NB4 (cell line): ENCODE data around the gene DEF6.

Source experiments
- DNase-seq: peaks from one replicate; pipeline ENCODE4 v3.0.0; 2010; ENCODE audit warnings: low read depth
- H3K4me3 ChIP-seq: one replicate; pipeline ENCODE4 v1.5.1; 2011; ENCODE audit warnings: mild to moderate bottlenecking, low read depth, low read length, moderate library complexity
- MYC ChIP-seq: IDR thresholded peaks from 2 replicates; pipeline ENCODE4 v1.6.1; 2011; ENCODE audit warnings: low read depth, low read length
- POLR2A ChIP-seq: IDR thresholded peaks from 2 replicates; pipeline ENCODE4 v1.6.1; 2011; ENCODE audit warnings: mild to moderate bottlenecking; ENCODE audit not compliant: insufficient read length; ENCODE audit errors: extremely low read depth
- TF ChIP-seq, protein P1 (sequence below): IDR thresholded peaks from 2 replicates; pipeline ENCODE4 v1.6.1; 2011; ENCODE audit warnings: low read depth, low read length
- TF ChIP-seq, protein P2 (sequence below): IDR thresholded peaks from one replicate; pipeline ENCODE4 v1.5.1; 2012; ENCODE audit warnings: low read depth, low read length

Gene DEF6

DNA sequence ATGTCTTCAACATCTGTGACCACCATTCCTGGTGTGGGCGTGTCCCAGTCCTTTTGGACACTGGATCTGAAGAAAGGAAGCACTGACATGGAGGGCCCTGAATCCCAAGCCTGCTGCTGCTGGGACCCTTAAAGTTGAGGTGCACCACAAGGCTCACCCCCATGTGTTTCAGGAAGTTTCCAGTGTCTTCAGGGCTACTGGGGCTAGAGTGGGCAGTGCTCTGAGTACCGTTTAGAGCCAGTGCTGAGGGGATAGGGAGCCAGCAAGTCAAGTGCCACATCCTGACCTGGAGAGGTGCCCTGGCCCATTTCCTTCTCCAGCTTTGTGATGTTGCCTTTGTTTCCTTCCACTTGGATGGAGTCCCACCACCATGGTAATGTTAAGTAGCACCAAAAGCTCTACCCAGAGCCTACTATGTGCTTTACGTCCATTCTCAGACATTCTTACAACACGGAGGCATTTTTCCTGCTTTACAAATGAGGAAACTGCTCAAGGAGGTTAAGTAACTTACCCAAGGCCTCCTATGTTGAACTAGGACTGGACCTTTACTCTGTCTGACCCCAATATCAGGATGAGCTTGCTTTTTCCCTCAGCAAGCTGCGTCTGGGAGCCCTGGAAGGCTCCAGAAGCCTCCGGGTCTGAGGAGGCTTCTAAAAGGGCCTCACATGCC is 552 bp upstream of the DEF6 start:
- TF ChIP-seq POLR2A: no peak
- TF ChIP-seq MYC: no peak
- TF ChIP-seq, protein P1, sequence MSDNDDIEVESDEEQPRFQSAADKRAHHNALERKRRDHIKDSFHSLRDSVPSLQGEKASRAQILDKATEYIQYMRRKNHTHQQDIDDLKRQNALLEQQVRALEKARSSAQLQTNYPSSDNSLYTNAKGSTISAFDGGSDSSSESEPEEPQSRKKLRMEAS: no peak
- H3K4me3 ChIP-seq: peak overlapping the region; percentile 72
- DNase-seq: no peak

DNA sequence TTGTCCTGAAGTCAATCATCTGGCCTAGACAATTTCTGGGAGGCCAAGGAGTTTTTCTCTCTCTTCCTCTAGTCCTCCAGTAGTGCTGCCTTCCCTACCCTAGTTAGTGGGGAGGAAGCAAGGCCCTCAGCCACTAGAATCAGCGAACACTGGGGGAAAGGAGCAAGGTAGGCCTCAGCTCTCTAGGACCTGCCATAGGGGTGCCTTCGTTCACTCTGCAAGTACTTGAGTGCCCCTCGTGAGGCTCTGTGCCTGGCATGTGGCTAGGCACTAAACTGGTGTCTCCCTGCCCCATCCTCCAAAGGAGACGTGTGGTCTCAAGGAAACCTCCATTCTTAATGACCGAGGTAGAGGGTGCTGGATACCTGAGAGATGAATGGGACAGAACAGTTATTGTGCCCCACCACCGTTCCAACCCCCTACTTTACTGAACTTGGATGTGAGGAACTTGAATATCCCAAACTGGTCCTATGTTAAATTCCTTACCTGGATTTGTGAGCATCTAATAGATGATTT is 1.1 kb downstream of the DEF6 start:
- peak overlapping the region; percentile 72 for H3K4me3 ChIP-seq
- TF ChIP-seq POLR2A: no peak
- TF ChIP-seq MYC: no peak
- TF ChIP-seq, protein P1: 0 out of 2 replicates have a peak, but pooled peaks have one; percentile 15
- TF ChIP-seq, protein P2, sequence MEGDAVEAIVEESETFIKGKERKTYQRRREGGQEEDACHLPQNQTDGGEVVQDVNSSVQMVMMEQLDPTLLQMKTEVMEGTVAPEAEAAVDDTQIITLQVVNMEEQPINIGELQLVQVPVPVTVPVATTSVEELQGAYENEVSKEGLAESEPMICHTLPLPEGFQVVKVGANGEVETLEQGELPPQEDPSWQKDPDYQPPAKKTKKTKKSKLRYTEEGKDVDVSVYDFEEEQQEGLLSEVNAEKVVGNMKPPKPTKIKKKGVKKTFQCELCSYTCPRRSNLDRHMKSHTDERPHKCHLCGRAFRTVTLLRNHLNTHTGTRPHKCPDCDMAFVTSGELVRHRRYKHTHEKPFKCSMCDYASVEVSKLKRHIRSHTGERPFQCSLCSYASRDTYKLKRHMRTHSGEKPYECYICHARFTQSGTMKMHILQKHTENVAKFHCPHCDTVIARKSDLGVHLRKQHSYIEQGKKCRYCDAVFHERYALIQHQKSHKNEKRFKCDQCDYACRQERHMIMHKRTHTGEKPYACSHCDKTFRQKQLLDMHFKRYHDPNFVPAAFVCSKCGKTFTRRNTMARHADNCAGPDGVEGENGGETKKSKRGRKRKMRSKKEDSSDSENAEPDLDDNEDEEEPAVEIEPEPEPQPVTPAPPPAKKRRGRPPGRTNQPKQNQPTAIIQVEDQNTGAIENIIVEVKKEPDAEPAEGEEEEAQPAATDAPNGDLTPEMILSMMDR: no peak
- peak; percentile 53 for DNase-seq

DNA sequence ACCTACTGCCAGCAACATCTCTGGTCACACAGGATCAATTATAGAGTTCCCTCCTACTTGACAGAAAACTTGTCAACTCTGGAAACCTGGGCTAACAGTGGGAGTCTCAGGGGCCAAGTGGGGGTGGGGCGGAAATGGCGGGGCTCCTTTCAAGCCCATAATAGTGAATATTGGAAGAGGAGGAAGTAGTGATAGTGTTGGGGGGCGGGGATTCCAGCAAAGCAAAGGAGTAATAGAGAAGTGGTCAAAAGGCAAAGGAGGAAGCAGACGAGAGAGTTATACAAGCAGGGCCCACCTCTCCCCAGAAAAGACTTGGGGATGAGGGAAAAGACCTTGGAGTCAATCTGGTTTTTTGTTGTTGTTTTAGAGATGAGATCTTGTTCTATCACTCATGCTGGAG is 2.1 kb downstream of the DEF6 start:
- peak; percentile 60; the same call in 1 of the 2 replicates for TF ChIP-seq MYC
- TF ChIP-seq, protein P2: no peak
- TF ChIP-seq POLR2A: no peak
- TF ChIP-seq, protein P1: 0 out of 2 replicates have a peak, but pooled peaks have one; percentile 6
- H3K4me3 ChIP-seq: peak overlapping the region; percentile 72
- peak; percentile 94 for DNase-seq

GRCh38 chr6:35300848-35301247 is 3.2 kb downstream of the DEF6 start:
- peak overlapping the region; percentile 72 for H3K4me3 ChIP-seq
- TF ChIP-seq, protein P1: no peak
- TF ChIP-seq POLR2A: no peak
- no peak for TF ChIP-seq MYC
- peak; percentile 68 for DNase-seq

- TF ChIP-seq, protein P1: peak; percentile 37; the same call in 1 of the 2 replicates
- TF ChIP-seq, protein P2: no peak
- H3K4me3 ChIP-seq: peak overlapping the region; percentile 50
- DNase-seq: peak; percentile 93
Measured at GRCh38 chr6:35302604-35303241, 5.1 kb downstream of the DEF6 start.

- no peak for DNase-seq
- no peak for TF ChIP-seq POLR2A
- TF ChIP-seq MYC: no peak
- TF ChIP-seq, protein P2: no peak
- TF ChIP-seq, protein P1: no peak
- H3K4me3 ChIP-seq: no peak overlapping the region
Measured at GRCh38 chr6:35304299-35304698, 6.7 kb downstream of the DEF6 start.
